ENCODE measurements around the gene NLRP6.
"Not testable (repeated sequence)": the region's sequence is repeated elsewhere in the genome, so short reads cannot be mapped to it uniquely, and the experiment has no call there.

DNA sequence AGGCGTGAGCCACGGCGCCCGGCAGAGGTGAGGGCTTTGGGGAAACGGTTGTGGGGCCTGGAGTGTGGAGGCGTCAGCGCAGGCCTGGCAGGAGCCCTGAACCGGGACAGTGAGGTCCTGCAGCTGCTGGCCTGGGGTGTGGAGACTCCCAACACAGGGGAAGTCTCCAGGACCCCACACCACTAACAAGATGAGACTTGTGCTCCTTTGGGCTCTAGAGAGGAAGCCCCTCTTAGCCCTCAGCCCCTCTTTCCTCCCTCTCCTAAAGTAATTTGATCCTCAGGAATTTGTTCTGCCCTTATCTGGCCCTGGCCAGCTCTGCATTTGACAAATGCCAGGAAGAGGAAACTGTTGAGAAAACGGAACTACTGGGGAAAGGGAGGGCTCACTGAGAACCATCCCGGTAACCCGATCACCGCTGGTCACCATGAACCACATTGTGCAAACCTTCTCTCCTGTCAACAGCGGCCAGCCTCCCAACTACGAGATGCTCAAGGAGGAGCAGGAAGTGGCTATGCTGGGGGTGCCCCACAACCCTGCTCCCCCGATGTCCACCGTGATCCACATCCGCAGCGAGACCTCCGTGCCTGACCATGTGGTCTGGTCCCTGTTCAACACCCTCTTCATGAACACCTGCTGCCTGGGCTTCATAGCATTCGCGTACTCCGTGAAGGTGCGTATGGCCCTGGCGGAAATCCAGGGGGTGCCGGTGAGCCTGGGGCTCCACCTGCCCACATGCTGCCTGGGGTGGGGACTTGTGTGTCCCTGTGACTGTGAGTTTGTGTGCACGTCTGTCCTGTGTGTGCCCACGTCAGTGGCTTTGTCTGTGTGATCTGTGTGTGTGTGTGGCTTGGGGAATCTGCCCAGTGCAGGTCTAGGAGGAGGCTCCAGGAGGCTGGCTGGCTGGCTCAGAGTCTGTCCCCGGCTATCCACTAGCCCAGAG is 29.8 kb downstream of the NLRP6 start, which contains the start of gene IFITM2:
- TF ChIP-seq, protein P1, sequence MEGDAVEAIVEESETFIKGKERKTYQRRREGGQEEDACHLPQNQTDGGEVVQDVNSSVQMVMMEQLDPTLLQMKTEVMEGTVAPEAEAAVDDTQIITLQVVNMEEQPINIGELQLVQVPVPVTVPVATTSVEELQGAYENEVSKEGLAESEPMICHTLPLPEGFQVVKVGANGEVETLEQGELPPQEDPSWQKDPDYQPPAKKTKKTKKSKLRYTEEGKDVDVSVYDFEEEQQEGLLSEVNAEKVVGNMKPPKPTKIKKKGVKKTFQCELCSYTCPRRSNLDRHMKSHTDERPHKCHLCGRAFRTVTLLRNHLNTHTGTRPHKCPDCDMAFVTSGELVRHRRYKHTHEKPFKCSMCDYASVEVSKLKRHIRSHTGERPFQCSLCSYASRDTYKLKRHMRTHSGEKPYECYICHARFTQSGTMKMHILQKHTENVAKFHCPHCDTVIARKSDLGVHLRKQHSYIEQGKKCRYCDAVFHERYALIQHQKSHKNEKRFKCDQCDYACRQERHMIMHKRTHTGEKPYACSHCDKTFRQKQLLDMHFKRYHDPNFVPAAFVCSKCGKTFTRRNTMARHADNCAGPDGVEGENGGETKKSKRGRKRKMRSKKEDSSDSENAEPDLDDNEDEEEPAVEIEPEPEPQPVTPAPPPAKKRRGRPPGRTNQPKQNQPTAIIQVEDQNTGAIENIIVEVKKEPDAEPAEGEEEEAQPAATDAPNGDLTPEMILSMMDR (IDR thresholded peaks at IDR 0.05): not testable (repeated sequence)
- TF ChIP-seq POLR2A (IDR thresholded peaks at IDR 0.05) (peak; percentile 80), EP300 (IDR thresholded peaks at IDR 0.05) (peak; percentile 78)
